ENCODE measurements around the gene NNMT.

DNA sequence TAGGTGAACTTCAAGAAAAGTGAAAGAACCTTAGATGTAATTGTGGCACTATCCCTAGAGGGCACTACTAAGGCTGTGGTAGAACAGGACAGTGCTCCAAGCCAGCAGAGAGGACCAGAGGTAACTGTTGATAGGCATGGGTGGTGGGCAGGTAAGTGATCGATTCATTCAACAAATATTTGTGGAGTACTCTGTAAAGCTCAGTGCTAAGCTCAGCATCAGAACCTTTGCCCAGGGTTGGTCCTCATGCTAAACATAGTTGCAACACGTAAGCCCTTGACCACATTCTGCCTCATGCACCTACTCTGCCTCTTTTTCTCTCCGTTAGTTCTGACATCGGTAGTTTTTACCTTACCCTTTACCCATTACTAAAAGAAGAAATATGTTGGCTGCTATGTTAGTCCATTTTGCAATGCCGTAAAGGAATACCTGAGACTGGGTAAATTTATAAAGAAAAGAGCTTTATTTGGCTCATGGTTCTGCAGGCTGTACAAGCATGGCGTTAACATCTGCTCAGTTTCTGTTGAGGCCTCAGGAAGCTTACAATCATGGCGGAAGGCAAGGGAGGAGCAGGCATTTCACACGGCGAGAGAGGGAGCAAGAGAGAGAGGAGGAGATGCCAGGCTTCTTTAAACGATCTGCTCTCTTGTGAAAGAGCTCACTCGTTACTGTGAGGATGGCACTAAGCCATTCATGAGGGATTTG is 18.4 kb upstream of the NNMT start:
- TF ChIP-seq, protein P1, sequence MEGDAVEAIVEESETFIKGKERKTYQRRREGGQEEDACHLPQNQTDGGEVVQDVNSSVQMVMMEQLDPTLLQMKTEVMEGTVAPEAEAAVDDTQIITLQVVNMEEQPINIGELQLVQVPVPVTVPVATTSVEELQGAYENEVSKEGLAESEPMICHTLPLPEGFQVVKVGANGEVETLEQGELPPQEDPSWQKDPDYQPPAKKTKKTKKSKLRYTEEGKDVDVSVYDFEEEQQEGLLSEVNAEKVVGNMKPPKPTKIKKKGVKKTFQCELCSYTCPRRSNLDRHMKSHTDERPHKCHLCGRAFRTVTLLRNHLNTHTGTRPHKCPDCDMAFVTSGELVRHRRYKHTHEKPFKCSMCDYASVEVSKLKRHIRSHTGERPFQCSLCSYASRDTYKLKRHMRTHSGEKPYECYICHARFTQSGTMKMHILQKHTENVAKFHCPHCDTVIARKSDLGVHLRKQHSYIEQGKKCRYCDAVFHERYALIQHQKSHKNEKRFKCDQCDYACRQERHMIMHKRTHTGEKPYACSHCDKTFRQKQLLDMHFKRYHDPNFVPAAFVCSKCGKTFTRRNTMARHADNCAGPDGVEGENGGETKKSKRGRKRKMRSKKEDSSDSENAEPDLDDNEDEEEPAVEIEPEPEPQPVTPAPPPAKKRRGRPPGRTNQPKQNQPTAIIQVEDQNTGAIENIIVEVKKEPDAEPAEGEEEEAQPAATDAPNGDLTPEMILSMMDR (conservative IDR thresholded peaks at IDR 0.05; ENCODE audit: low read length), result no peak
- no peak for TF ChIP-seq EZH2phosphoT487 (IDR thresholded peaks at IDR 0.05; ENCODE audit: borderline replicate concordance, low read depth, low read length)
